ENCODE measurements around the gene PTPDC1. TPM values are rescaled to one million over a fixed set of nuclear protein-coding genes. Genes with fewer than 3 reads are reported as not detected.

The PTPDC1 gene
- total and polyA plus RNA-seq, 2 of the 8 experiments (the other 6 are each of a cell fraction or from before 2014, with no cell fraction given) = 4.1 to 7.3 TPM

DNA sequence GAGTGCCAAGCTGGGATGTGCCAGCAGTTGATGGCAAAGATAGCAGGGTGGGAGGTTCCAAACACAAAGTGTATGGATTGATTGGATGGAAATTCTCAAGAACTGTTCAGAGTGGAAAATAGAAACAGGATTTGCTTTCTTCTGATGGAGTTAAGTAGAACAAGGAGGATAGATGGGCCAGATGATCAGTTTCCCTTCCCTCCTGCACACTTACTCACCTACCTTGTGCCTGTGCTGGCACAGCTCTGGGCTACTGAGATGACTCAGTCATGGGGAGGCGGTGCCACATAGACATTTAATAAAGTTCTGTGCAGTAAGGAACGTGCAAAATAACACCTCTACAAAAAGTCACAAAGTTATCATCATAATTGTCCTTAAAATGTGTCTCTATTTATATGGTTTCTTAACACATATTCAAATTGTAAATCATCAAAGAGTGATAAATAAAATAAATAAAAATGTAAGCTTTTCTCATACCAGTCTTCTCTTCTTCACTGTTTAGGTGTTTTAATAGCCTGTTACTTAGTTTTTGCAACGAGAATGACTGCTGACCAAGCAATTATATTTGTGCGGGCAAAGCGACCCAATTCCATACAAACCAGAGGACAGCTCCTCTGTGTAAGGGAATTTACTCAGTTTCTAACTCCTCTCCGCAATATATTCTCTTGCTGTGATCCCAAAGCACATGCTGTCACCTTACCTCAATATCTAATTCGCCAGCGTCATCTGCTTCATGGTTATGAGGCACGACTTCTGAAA is 12.7 kb downstream of the PTPDC1 start:
- H3K23me2 ChIP-seq (ENCODE audit: low read depth, low read length) = no peaks in the 10 kb centered on the region
- H3K4me2 ChIP-seq (ENCODE audit: insufficient read depth in 1 of 2, low read depth in 2 of 2, low read length in 2 of 2) = no peak overlapping the region
- POLR2A ChIA-PET (ENCODE audit: partially characterized antibody) = interaction anchor here (0.9 to 3.4 kb wide), 5 partner anchors 12 to 86 kb away, joined by 3 to 16 read pairs (median 7); partner anchors contain the start of gene PTPDC1
- DNase-seq (ENCODE audit: low read depth in 1 of 2, low spot score in 2 of 2) (no peak), FAIRE-seq (no peak)
- no peak overlapping the region for H3K4ac ChIP-seq (replicated peaks; ENCODE audit: insufficient read length, low read depth, low read length)
- WGBS, 2 experiments (ENCODE audit: extremely low coverage in 1 of 2, insufficient coverage in 1 of 2, insufficient read length in 1 of 2, insufficient replicate concordance in 2 of 2, low coverage in 1 of 2, low lambda C conversion rate in 2 of 2, missing lambda C conversion rate in 1 of 2) = 87% methylated on average over 9 of the region's 9 CpGs; no CpG with 5 or more reads in 1 of the 2 experiments
- no peak overlapping the region for H3K23ac ChIP-seq (ENCODE audit: insufficient read length)
- no peak overlapping the region for H4K91ac ChIP-seq (replicated peaks; ENCODE audit: insufficient read length, low read length)
- H3K14ac ChIP-seq (ENCODE audit: insufficient read length) = no peak overlapping the region
- no peak overlapping the region for H3K27ac ChIP-seq (ENCODE audit: low read depth, low read length)
- no peaks in the 10 kb centered on the region for H3K79me2 ChIP-seq (ENCODE audit: control insufficient read depth in 1 of 2, insufficient read depth in 2 of 2, low read length in 2 of 2)
- H2BK5ac ChIP-seq (ENCODE audit: low read depth, low read length) = no peak overlapping the region
- no peaks in the 10 kb centered on the region for H3K79me1 ChIP-seq (ENCODE audit: low read depth, low read length)
- no peak overlapping the region for H2BK15ac ChIP-seq (ENCODE audit: low read length)
- CTCF ChIA-PET (ENCODE audit: partially characterized antibody) = interaction anchor here (1.9 kb wide), 1 partner anchor 31 kb away, joined by 9 read pairs; no protein-coding TSS in a partner anchor
- no peak overlapping the region for H3K9ac ChIP-seq (replicated peaks in 1 of 4; ENCODE audit: extremely low read depth in 1 of 4, low read depth in 3 of 4, low read length in 3 of 4)
- H3K27me3 ChIP-seq (replicated peaks in 1 of 4; ENCODE audit: control insufficient read depth in 3 of 4, extremely low read depth in 1 of 4, insufficient read depth in 3 of 4, low read length in 3 of 4) = no peaks in the 10 kb centered on the region
- no peak overlapping the region for H3K56ac ChIP-seq (replicated peaks; ENCODE audit: insufficient read length, low read depth, low read length)
- no peak overlapping the region for H3K18ac ChIP-seq (ENCODE audit: extremely low read depth, low read length)
- no peak overlapping the region for H2AFZ ChIP-seq (ENCODE audit: low read length)
- H3K4me1 ChIP-seq (replicated peaks in 1 of 4; ENCODE audit: control insufficient read depth in 3 of 4, insufficient read depth in 4 of 4, low read length in 3 of 4) = peaks cover 0 to 5% (median 0%) of the 10 kb centered on the region in 4 experiments; a peak in 1 of 7 replicates
- H4K20me1 ChIP-seq (replicated peaks in 1 of 2; ENCODE audit: control insufficient read depth in 1 of 2, insufficient read depth in 2 of 2, low read length in 2 of 2) = no peaks in the 10 kb centered on the region
- no peak overlapping the region for H2BK20ac ChIP-seq (ENCODE audit: low read length)
- no peak overlapping the region for H2BK12ac ChIP-seq (ENCODE audit: low read depth, low read length)
- H4K8ac ChIP-seq (ENCODE audit: extremely low read depth, insufficient read depth, low read length) = no peak overlapping the region
- H3K36me3 ChIP-seq (ENCODE audit: control insufficient read depth in 2 of 4, insufficient read depth in 4 of 4, low read length in 3 of 4) = peaks cover 0 to 3% (median 0%) of the 10 kb centered on the region in 4 experiments; a peak in 1 of 8 replicates
- no peak overlapping the region for H2AK5ac ChIP-seq (ENCODE audit: low read depth, low read length)
- H4K5ac ChIP-seq (ENCODE audit: insufficient read length, low read depth, low read length) = no peak overlapping the region
- no peaks in the 10 kb centered on the region for H3K9me3 ChIP-seq (ENCODE audit: insufficient read depth in 2 of 2, low read depth in 1 of 2, low read length in 1 of 2)
- H2BK120ac ChIP-seq (replicated peaks; ENCODE audit: low read depth, low read length) = no peak overlapping the region
- no peak overlapping the region for H3K4me3 ChIP-seq (ENCODE audit: extremely low read depth in 1 of 4, insufficient read depth in 2 of 4, low read depth in 3 of 4, low read length in 4 of 4)
- TF ChIP-seq TAF7 (optimal IDR thresholded peaks at IDR 0.05; ENCODE audit: borderline replicate concordance, low read depth, low read length) (no peak), EP300 (IDR thresholded peaks at IDR 0.05; ENCODE audit: borderline replicate concordance in 1 of 2, low read depth in 2 of 2, low read length in 2 of 2) (no peak), SRF (IDR thresholded peaks at IDR 0.05; ENCODE audit: low read depth, low read length) (no peak), CHD2 (IDR thresholded peaks at IDR 0.05; ENCODE audit: low read length) (no peak), GTF2F1 (IDR thresholded peaks at IDR 0.05; ENCODE audit: borderline replicate concordance, low read depth, low read length) (no peak), RAD21 (IDR thresholded peaks at IDR 0.05 in 1 of 2, conservative IDR thresholded peaks at IDR 0.05 in 1 of 2; ENCODE audit: low read depth in 2 of 2, low read length in 2 of 2) (no peak), SIX5 (IDR thresholded peaks at IDR 0.05; ENCODE audit: low read depth, low read length) (no peak), ASH2L (IDR thresholded peaks at IDR 0.05; ENCODE audit: low read length) (no peak)
- TF ChIP-seq, protein P1, sequence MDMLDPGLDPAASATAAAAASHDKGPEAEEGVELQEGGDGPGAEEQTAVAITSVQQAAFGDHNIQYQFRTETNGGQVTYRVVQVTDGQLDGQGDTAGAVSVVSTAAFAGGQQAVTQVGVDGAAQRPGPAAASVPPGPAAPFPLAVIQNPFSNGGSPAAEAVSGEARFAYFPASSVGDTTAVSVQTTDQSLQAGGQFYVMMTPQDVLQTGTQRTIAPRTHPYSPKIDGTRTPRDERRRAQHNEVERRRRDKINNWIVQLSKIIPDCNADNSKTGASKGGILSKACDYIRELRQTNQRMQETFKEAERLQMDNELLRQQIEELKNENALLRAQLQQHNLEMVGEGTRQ (IDR thresholded peaks at IDR 0.05; ENCODE audit: low read length) = no peak
